HG02623 (cell line): ENCODE results near the gene PLEKHG3.

Experiments
- ATAC-seq: cut with Tn5 transposase; IDR thresholded peaks from one replicate; pipeline ENCODE4 v1.9.1; 2021; ENCODE audit warnings: moderate library complexity; ENCODE audit not compliant: unreplicated experiment

The PLEKHG3 gene

DNA sequence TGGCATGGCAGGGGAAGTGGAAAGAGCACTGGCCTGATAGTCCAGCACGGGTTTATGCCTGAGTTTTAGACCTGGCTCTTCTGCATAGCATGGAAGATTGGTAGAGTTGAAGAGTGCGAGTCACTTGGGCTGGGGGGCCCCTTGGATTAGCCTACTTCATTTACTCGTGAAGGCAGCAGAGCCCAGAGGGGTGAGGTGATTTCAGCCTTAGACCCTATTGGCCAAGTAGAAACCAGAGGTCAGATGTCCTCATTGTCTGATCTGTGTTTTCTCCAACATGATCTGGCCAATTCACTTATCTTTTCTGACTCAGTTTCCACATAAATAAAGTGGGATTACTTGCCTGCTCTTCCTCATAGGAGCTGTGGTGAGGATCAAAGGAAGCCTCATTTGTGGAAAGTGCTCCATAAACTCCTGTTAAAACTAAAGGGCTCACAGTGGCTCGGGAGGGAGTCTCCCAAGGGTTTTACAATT, 1.9 kb downstream of the PLEKHG3 start:
- no peak for ATAC-seq

DNA sequence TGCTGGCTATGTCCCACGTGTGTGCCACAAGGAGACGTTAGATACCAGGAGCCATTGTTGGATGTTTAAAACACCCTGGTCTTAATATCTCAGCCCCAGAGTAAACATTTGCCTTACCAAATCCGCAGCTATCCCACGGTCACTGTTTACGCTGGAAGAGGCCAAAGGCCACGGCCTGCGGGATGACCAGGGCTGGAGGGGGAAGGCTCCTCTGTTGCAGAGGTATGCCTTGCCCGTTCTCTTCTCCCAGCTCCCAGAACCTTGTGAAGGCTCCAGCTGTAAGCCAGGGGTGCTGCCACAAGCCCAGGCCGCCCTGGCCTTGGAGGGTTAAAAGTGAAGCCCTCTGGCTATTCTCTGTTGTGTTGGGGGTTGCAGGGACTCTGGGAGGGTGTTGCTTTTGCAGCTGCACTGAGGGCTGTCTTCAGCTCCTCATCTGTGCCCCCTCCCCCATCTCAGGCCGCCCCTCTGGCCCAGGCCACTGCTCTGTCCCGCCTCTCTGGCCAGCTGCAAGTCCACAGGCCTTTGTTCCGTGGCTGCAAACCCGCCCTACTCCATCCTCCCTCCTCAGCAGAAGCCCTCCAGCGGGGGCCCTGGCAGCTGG, 2.5 kb downstream of the PLEKHG3 start:
- no peak for ATAC-seq

DNA sequence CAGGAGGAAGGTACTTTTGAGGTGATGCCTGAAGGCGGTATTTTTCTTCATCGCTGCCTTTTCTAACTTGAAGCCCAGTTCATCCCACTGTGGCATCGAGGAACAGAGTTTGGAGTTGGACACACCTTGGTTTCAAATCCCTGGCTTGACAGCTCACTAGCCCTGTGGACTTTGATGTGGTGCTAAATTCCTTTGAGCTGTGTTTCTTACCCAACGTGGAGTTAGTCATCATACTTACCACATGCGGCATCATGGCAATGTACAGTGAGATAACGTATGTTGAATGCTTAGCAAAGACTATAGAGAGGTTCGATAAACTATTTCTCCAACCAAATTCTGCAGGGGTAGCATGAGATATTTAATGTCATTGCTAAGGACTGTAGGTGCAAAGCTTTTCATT, 3.4 kb downstream of the PLEKHG3 start:
- ATAC-seq: no peak

DNA sequence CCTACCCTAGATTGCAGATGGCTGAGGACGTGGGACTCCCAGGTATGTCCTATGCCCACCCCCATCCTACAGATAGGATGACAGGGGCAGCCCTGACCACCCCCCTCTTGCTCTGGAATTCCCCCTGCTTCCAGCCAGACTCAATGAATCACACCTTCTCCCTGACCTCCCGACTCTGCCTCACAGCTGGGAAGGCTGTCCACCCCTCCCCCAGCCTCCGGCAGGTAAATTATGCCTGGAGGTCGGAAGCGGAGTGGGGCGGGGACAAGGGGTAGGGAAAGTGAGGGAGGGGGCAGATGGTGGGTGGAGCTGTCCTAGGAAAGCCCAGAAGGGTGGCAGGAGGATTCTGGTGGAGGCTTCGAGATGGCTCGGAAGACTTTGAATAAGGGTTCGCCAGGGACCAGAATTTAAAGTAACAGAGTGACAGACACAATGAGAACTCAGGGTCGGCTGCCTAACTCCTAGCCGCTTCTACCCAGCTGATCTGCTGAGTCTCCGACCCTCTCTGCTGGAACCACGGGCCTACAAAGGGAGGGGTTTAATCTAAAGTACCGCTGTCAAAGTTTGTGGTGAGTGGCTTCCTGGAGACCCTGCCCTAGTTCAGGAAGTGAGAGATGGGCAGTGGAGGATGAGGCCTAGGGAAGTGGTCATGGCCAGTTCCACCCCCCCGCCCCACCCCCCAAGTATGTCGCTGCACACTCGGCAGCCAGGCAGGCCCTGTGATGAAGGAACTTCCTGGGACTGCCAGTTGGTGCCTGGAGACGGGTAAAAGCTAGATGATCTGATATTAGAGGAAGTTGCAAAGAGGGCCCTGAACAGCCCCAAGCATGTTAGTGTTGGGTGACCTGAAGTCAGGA, 4.2 kb downstream of the PLEKHG3 start:
- no peak for ATAC-seq

DNA sequence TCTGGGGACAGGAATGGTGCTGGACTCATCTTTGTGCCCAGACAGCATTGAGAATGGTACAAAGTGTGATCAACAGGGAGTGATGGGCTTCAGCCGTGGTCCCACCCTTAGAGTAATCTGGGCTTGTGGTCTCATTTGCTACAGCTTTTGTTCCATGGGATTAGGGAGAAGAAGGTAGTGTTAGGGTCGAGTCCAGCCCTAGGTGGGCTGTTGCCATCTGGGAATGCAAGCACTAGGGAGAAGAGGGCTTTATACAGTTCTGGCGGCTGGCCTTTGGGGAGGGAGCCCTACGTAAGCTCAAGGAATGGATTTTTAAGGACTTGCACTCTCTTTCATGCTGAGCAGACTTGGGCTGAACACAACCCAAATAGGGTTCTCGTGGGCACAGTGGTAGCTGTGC, 4.9 kb downstream of the PLEKHG3 start:
- no peak for ATAC-seq

DNA sequence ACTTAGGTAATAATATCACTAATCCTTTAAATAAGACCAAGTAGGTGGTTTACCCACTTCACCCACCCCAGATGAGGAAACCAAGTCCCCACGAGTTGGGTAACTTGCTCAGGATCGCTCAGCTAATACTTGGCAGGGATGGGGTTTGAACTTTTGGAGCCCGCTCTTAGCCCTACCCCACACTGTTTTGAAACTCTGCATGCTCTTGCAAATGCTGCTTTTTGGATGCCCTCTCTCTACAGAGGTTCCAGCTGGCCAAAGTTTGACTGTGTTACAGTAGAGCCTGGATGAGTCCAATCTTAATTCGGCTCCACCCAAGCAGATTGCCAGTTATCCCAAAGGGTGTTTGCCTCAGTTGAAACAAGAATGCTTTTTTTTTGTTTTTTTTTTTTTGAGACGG, 6.8 kb downstream of the PLEKHG3 start:
- no peak for ATAC-seq

DNA sequence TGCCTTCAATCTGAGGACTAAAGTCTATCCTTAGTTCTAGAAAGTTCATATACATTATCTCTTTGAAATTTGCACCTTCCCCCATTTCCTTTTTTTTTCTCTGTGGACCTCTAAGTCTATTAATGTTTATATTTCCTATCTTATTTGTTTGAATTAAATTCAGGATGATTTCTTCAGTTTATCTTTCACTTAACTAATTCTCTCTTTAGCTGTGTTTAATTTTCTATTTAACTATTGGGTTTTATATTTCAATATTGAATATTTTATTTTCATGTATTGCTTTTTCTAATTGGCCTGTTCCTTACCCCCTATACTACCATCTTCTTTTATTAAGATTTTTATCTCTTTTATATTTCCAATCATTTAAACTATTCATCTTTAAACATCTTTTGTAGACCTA, 9.5 kb downstream of the PLEKHG3 start:
- no peak for ATAC-seq

DNA sequence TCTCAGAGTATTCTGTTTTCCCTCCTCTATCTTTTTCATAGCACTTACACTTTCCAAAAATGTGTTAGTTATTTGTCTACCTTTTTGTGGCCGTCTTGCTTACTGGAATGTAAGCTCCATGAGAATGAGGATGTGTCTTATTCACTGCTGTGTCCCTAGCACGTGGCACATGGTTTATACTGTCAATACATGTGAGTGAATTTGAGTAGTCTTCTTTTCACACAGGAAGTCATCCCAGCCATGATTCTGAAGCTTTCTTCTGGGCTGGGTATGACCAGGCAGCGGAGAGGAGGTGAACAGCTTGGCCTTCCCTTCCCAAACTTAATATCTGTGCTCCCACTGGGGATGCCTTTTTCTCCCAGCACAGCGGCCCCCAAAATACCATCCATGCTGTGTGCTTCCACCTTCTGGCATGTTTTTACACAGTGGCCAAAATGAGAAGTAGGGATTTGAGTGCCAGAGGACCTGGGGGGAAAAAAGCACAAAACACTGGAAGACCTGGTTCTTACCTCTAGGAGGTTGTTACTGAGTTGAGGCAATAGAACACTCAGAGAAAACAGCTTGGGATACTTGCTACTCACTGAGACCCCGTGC, 10.3 kb downstream of the PLEKHG3 start:
- ATAC-seq: no peak

DNA sequence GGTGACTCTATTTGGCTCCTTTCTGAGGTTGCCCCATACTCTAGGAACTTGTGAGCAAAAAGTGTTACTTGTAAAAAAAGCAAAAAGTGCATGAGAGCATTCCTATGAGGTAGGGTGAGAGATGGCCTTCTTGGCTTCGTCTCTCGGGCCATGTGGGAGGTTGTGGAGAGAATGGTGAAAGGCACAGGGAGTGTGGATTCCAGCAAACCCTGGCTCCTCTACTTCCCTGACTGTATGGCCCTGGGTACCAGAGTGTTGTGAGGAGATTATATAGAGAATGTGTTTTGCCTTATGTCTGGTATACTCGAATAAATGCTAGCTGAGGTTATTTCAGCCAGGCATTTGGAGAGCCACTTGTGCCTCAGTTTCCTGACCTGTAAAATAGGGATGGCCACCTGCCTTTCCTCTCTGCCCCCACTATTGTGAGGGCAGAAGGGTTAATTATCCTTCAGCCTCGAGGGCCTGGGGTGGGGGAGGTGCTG, 11.0 kb downstream of the PLEKHG3 start:
- ATAC-seq: no peak

DNA sequence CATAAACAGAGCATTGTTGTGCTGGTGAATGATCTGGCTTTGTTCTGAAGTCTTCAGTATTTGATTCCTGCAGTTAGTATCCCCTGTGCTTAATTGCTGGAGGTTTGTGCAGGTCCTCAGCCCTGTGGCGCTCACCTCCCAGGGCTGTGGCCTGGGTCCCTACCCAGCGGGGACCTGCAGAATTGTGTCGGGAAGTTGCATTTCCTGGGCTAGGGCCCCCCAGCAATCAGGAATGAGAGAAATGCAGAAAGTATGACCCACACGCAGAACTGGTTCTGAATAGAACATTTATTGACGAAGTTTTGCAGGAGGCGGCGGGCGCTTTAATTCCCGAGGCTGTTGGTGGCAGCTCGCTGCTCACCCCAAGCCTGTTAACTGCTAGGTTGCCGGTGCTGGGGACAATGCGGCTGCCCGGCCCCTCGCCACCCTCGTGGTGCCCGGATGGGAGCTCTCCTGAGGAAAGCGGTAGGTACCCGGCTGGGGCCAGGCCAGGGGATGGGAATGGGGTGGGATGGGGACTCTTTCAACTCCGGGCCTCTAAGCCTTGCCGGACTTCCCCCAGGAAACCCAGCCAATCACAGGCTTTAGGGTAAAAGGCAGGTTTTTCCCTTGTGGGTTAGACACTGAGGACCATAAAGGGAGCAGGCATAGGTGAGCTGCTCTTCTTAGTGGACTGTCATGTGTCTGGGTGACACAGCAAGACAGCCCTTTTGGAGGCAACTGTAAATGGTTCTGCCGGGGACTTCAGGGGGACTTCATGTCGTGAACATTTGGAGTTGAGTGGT, 11.6 kb downstream of the PLEKHG3 start:
- no peak for ATAC-seq

DNA sequence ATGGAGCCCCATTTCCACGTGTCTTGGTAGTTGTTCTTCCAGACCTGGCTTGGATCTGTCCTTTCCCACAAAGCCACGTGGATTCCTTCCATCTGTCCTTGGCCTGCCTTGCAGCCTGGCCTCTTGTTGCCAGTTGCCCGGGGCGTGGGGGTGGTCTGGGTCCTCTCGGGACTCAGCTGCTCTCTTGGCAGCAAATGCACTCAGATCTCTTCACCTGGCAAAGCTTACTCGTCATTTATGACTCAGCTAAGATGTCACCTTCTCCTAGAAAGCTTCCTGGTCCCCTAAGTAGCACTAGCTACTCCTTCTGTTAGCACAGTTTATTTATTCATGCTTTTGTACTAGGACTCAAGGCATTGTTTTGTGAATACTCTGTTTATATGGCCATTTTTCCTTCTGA, 13.6 kb downstream of the PLEKHG3 start:
- no peak for ATAC-seq

DNA sequence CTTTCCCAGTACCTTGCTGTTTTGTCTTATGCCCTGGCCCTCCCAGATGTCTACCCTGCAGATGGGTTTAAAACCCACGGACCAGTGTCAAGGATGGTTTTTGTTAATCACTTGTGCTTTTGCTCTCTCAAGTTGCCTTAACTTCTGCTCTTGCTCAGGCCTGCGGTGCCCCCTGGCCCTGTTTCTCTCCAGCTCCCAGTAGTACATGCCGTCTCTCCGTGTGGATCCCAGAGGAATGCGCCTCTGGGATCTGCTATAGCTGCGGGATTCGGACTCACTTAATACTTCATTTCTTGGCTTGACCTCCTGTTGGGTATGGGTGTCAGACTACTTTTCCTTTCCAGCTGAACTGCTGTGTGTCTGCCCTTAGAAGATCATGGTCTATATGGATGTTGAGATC, 14.5 kb downstream of the PLEKHG3 start:
- no peak for ATAC-seq

DNA sequence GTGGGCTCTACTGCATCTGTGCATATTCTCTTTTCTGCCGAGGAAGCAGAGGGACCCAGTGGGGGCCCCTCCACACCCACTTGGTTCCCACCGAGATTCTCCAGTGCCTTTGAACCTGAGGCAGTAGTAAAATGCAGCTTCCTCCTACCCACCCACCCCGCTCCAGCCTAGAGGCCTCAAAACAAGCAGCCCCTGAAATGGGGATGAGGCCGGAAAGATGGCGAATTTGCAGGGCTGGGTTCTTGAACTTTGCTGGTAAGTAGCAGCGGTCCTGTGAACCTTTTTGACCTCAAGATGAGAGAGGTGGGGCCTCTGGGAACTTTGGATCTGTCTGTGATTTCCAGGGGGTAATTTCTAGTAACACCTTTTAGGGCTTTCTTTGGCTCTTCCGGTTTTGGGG, 15.4 kb downstream of the PLEKHG3 start:
- no peak for ATAC-seq

DNA sequence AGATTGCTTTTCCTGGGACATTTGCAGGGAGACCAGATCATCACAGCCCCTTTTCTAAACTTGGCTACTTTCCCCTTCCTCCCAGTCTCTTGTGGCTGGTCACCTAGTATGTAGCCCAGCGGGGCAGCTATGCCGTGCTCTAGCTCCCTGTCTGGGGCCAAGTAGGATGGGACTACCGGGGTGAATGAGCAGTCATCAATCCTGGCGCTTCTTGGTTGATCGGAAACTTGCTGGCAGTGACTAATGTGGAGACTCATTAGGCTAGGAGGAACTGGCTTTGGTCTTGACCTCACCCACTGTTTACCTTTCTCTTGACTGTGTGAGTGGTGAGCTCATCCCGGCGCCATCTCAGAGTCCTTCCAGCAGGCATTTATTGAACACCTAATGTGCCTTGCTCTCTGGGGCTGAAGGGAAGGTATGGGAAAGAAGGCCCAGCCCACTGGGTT, 15.9 kb downstream of the PLEKHG3 start:
- no peak for ATAC-seq

DNA sequence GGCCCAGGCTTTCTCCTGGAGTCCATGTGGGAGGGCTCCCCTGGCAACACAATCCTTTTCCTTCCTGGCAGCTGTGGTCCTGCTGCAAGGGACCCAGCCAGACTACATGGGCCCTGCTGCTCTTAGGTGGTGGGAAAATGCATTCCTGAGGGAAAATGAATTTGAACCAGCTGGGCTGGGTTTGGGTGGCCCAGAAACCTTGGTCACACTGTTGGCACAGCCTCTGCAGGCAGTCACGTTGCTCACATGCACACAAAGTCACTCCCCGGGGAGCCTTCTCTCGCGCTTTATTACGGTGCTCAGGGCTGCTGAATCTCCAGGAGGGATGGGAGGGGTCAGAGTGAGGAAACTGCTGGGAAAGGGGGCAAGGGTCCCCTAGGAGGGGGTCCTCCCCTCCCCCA, 17.2 kb downstream of the PLEKHG3 start:
- no peak for ATAC-seq

DNA sequence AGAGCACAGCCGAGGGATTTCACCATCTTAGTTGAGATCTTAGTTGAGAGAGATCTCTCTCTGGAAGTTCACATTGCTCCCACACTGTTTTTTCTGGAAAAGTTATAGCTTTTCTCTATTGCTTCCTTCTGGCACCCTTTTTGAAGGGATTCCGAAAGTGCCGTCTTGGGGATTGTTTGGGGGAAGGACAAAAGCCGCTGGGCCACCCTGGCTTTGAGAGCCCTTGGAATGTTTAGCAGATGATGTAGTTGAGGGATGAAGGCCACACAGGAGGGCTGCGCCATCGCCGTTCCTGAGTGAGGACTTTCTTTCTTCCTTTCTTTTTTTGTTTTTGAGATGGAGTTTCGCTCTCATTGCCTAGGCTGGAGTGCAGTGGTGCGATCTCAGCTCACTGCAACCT, 17.7 kb downstream of the PLEKHG3 start:
- no peak for ATAC-seq

DNA sequence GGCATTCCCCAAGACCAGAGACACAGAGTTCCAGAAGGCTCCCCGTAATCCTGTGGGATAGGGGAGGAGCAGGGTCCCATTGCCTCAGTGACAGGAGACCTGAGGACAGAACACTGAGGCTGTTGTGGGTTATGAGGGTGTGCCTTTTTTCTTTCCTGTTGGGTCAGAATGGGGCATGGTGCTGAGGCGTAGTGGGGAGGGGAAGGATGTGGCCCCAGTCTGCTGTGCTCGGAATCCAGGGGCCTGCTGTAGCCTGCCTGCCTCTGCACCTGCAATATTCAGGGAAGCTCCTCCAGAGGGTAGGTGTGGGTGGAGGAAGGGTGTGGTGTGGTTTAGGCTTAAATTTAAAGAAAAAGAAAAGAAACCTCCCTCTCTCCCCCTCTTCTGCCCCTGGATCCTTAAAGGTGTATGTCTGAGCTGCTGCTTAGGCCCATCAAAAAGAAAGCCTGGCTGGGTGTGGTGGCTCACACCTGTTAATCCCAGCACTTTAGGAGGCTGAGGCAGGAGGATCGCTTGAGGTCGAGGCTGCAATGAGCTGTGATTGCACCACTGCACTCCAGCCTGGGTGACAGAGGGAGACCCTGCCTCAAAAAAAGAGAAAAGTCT, 18.7 kb downstream of the PLEKHG3 start:
- no peak for ATAC-seq

DNA sequence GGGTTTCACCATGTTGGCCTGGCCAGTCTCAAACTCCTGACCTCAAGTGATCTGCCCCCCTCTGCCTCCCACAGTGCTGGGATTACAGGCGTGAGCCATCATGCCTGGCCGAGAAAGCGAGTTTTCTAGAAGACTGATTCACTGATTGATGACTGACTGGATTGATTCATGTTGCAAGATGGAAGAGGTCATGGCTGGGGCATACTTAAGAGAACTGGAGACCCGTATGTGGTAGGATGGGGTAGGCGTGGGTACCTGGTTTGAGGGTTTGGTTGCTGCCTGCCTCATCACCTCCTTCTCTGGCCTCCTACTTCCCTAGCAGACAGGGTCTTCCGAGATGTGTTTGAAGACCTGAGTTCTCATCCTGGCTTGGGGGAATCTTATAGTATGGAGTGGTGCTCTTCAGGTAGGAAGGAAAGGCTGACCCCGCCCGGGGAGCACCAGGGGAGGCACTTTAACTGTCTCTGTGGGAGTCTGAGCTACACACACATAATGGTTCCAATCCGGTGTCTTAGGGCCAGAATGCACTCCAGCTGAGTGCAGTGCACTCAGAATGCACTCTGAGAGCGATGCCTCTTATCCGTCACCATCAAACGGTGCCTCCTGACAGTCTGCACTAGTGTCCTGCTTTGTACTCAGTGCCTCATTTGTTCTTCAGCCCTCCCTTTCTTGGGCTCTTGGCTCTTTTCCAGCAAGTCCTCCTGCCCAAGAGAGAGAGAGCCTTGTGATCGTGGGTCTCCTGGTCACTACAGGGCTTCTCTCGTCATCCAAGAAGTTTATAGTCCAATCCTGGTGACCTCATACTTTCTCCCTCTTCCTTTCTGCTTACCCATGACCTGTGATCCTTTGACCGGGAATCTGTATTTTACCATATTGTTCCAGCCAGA, 19.7 kb downstream of the PLEKHG3 start:
- no peak for ATAC-seq

DNA sequence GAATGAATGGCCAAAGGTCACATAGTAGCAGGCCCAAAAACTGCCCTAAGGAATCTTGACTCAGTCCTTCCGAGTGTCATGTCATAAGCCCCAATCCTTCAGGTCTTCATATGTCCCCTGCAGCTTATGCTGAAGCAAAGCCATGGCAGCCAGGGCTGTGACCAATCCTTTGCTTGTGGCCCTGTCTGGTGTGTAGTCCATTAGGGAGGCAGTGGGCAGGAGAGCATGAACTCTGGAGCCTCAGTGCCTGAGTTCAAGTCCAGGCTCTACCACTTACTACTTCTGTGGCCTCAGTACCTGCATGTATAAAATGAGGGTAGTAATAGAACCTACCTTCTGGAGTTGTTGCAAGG, 20.3 kb downstream of the PLEKHG3 start:
- no peak for ATAC-seq

DNA sequence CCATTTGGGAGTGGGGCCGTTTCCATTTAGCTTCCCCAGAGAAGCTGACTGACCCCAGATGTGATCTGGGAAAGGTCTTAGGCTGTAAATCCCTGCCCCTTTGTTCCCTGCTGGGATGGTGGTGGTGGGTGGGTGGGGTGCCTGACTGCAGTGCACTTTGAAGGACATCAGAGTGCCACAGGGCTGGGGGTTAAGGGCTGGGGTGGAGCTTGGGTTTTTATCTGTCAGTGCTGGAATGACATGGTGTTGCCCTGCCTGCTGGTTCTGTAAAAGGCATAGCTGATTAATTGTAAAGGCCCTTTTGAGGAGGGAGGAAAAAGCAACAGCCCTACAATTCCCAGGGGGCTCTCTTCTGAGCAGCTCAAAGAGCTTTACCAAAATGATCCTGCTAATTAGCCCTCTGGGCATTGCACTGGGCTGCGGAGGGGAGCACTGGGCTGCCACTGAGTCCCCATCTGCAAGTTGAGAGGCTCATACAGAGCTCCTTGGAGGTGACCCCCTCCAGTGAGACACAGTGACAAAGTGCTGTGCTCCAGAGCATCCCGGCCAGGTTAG, 21.1 kb downstream of the PLEKHG3 start:
- ATAC-seq: no peak
